Renal cortical epithelial cell (primary cell): ENCODE data around the gene AP3M1. TPM values are rescaled to one million over a fixed set of nuclear protein-coding genes. Genes with fewer than 3 reads are reported as not detected.

Experiments used
- DNase-seq: peaks from one replicate; pipeline ENCODE4 v3.0.0-alpha.2; 2011; ENCODE audit warnings: low read depth
- total RNA-seq: library from RNA; depleted of rRNA; stranded (reverse); fragments of >200 nt; gene quantifications from 2 replicates; pipeline ENCODE4 v1.2.3, GENCODE V29; 2014

Gene AP3M1
- total RNA-seq, 1 donor from 2014 or later = 48.7 TPM

- DNase-seq = no peak
Observed at GRCh38 chr10:74114041-74114448, 36.6 kb downstream of the AP3M1 start.

DNA sequence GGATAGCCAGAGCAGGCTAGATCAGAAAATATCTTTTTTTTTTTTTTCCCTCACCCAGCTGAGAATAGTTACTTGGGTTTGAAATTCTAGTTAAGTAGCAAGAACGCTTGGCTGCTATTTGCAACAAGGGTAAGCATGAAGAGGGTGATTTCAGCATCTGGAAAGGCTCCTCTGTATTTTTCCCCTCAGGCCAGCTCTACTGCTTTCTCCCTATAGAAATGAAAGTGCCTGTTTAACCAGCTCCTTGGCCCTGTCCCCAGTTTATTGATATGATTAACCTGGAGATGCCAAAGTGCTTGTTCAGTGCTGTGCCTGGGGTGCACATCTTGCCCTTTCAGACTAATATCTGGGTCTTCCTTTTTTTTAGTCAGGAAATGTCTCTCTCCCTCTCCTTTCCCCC is 37.1 kb downstream of the AP3M1 start:
- DNase-seq = peak; percentile 70

- DNase-seq = no peak
Observed at GRCh38 chr10:74111799-74112198, 38.8 kb downstream of the AP3M1 start.

- no peak for DNase-seq
Observed at GRCh38 chr10:74110120-74110519, 40.5 kb downstream of the AP3M1 start.

DNA sequence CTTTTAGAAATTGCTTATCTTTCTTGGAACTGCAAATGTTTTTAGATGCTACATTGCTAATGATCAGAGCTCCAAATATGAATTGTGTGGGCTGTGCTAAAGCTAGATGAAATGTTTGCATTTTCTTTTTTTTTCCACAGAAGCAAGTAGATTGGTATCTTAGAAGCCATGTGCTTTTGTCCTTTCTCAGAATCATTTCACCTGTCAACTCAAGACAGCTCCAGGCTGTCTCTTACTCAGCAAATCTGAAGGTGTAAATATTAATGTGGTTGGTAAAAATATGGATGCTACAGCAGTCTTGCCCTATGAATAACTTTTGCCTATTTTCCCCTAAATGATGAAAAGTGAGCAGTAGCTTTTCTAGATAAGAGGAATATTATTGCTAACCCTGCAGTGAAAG is 41.2 kb downstream of the AP3M1 start:
- no peak for DNase-seq

DNA sequence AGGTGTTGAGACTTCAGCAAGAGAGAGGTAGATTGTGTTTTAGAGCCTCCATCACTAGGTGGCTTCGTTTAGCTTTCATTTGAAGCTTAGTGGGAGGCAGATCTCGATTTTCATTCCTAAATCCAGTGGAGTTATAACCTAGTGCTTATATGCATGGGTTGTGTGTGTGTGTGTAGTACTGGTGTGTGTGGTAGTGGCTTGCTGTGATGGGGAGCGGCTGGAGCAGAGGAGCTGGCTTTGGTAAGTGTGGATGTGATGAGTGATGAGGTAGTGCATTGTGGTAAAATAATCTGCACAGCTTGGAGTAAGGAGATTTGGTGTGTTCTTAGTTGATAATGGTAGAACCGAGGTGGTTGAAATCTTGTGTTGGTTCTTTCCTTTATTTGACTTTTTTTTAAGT is 43.2 kb downstream of the AP3M1 start:
- DNase-seq = no peak

- no peak for DNase-seq
Observed at GRCh38 chr10:74104996-74105395, 45.6 kb downstream of the AP3M1 start.

DNA sequence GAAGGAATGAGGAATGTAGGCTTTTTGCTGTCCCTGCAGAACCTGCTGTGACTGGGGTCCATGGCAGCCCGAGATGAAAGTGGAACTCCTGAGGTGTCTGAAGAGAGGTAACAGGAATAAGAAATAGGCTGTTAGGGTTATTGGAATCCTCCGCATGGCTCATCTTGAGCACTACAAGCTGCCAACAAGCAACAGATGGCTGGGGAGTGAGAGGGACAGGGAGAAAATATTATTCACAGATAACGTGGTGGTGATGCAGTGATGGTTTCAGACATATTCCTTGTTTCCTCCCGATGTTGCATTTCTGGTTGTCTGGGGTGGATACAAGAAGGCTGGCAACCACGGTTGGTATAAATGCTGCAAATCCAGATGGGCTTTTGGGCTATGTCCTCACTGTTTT is 46.1 kb downstream of the AP3M1 start:
- DNase-seq = no peak

DNA sequence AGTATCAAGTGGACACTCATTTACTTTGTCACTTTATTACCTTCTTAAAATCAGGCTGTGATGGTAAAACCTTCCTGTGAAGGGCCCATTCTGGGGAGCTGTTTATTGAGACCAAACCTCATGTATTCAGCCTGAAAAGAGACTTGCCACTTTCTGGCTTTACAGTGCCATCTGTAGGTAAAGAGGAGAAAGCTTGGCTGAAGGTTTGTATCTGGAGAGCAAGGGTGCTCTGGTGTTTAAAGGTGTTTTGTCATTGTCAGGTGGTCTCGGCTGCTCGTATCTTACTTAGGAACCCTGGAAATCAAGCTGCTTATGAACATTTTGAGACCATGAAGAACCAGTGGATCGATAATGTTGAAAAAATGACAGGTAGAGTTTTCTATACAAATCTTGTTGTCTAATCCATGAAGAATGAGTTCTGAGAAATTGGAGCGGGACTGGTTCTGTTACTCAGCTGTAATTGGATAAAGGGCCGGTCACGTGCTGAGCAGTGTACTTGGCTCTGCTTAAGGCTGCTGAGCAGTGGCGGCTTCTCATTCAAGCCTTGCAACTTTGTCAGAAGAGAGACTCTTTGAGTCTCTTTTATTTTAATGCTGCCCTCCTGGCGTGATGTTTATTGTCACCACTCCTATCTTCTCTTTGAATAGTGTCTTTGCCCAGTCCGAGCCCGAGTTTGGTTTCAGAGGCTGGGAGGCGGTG is 46.9 kb downstream of the AP3M1 start:
- DNase-seq = peak; percentile 41

GRCh38 chr10:74099836-74100235 is 50.8 kb downstream of the AP3M1 start:
- no peak for DNase-seq

DNA sequence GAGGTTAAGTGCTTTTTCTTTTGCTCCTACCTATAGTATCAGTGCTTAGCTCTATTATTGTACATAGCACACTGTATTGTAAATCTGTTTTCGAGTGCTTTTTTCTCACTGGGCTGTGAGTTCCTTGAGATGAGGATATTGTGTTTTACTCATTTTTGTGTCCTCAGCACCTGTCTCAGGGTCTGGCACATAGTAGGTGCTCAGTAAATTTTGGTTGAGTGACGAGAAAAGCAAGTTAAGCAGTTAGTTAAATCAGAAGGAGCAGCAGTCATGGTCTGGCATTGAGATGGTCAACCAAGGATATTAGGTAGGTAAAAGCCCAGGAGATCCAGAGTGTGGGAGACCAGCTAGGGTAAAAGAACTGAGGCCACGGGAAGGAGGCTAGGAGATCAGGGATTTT is 51.2 kb downstream of the AP3M1 start:
- DNase-seq = no peak

DNA sequence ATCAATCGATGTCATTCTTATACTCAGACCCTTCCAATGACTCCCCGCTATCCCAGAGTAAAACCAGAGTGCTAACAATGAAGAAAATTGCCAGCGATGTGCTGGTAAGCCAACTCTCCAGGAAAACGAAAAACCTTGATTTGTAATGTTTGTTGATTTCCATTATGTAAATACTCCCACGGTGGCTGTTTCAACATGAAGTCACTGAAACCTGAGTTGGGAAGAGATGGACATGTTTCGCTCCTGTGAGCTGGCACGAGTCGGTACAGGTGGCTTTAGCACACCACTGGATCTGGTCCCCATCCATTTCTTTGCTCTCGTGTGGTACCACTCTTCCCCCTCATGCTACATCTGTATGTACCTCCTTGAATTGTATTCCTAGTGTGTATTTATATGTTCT is 52.9 kb downstream of the AP3M1 start:
- no peak for DNase-seq

- DNase-seq = no peak
Observed at GRCh38 chr10:74096777-74097176, 53.9 kb downstream of the AP3M1 start.

GRCh38 chr10:74094231-74094630 is 56.4 kb downstream of the AP3M1 start:
- no peak for DNase-seq

- no peak for DNase-seq
Observed at GRCh38 chr10:74093530-74094164, 57.0 kb downstream of the AP3M1 start.

DNA sequence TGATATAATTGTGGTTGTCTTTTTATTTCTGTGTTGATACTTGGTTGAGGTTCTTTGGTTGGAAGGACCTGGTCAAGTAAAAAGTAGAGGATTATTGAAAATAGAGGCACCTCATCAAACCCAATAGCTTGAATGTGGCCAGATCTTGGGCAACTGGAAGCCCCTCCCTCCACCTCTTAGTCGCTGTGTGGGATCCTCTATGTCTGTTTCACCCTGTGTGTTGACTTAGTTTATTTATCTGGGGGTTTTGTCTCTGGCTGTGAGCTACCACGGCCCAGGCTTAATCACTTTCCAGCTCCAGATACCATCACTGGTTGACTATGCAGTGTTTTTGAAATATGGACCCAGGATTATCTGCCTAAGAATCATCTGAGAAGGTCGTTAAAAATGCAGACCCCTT is 58.3 kb downstream of the AP3M1 start:
- DNase-seq = no peak

GRCh38 chr10:74088722-74089121 is 61.9 kb downstream of the AP3M1 start:
- DNase-seq = no peak

DNA sequence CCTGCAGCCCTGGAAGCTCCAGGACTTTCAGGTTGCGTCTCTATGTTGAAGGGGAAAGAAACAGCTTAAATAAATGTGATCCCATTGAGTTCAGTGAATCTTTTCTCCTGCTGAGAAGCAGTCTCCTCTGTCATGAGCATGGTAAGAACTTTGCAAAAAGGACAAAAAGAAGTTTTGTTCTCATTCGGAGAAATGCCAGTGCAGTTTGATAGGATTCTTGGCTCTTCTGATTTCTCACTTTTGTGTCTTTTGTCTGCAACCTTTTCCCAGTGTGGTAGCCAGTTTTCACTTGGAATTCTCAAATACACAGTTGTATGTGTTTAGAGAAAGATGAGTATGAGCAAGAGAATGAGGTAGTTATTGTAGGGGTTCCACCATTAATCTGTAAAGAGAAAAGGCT is 64.3 kb downstream of the AP3M1 start:
- no peak for DNase-seq

GRCh38 chr10:74084955-74085354 is 65.7 kb downstream of the AP3M1 start:
- no peak for DNase-seq

DNA sequence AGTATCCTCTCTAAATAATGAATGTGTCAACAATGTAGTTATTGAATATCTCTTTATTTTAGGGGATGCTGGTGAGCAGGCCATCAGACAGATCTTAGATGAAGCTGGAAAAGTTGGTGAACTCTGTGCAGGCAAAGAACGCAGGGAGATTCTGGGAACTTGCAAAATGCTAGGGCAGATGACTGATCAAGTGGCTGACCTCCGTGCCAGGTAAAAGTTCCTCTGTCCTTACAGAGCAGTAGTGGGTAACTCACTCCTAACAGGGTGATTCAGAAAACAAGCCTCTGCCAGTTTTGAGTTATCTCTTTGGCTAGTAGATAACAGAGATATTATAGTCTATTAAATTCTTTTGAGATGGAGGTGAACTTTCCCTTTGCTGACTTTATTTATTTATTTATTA is 67.3 kb downstream of the AP3M1 start:
- no peak for DNase-seq

DNA sequence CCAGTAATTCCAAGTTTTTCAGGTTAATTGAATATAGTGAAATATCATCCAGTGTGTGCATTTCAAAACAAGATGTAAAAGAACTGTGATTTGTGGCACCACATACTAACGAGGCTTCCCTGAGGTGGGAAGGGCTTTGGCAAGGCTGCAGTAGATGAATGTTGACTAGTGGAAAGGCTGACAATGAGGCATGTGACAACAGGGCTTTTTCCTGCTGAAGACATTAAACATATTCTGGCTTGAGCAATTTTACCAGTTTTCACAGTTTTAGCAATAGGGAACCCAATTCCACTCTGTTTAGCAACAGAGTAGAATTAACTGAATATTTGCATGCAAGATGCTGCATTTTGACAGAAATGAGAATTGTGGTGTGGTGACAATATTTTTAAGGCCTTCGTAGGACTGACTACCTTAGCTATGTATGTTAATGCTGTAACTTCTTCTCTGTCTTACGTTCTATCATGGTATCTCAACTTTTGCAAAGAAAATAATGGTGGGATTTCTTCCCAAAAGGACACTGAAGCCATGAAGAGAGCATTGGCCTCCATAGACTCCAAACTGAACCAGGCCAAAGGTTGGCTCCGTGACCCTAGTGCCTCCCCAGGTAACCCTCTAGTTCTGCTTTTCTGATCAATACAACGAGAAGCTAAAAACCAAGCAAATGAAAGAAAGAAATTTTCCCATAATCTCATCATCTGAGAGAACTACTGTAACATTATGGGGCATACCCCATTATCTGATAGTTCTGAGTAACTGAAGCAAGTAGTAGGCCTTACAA is 68.5 kb downstream of the AP3M1 start:
- no peak for DNase-seq

DNA sequence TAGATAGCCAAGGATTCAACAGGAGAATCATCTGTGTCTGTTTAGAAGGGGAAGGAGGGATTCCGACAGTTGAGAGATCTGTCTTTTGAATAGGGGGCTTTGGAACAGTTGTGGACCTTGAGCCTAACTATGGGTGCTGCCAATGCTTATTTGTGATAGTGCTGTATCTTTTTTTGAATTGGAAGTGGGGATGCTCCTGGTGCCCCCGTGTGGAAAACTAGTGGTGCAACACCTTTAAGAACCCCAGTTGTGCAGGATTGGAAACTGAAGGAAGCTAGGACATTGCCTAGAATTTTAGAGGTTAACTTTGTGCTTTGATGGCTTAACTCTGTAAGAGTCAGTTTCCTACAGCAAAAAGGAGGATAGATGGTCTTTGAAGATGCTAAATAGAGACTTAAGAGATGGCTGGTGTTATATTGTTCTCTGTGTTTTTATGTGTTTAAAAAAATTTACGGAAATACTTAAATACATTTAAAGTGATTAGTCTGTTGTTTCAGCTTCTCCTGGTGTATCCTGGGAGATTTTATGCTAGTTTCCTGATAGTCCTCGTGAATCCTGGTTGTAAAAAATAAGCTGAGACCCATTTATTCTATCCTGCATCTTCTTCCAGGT is 69.3 kb downstream of the AP3M1 start:
- peak; percentile 54 for DNase-seq
